ENCODE measurements around the gene SERPINE2. TPM values are rescaled to one million over a fixed set of nuclear protein-coding genes. Genes with fewer than 3 reads are reported as not detected.

Gene SERPINE2
- total RNA-seq, 1 experiment from 2014 or later = 380 TPM

GRCh38 chr2:224083638-224084037 is 44.6 kb upstream of the SERPINE2 start:
- intact Hi-C loops (cut with micrococcal nuclease; ENCODE audit: unreplicated experiment) = no loop called here
- TF ChIP-seq EZH2 (IDR thresholded peaks at IDR 0.05; ENCODE audit: borderline replicate concordance, low read depth, low read length, poor library complexity, severe bottlenecking) (no peak), CTCF (conservative IDR thresholded peaks at IDR 0.05; ENCODE audit: low read depth, low read length) (no peak)
- no TSS peak for BruUV-seq (replicated peaks)
- Histone ChIP-seq H3K4me1 (ENCODE audit: insufficient read depth, low read length, poor library complexity, severe bottlenecking) (peaks cover 29% of the 10 kb centered on the region), H3K36me3 (ENCODE audit: insufficient read depth, low read length, poor library complexity, severe bottlenecking) (no peaks in the 10 kb centered on the region), H3K27me3 (replicated peaks; ENCODE audit: insufficient read depth, low read depth, low read length, poor library complexity) (no peaks in the 10 kb centered on the region), H3K27ac (ENCODE audit: low read depth, low read length, poor library complexity, severe bottlenecking) (no peak overlapping the region), H3K4me3 (ENCODE audit: low read depth, low read length, poor library complexity, severe bottlenecking) (no peak overlapping the region), H3K9me3 (ENCODE audit: low read depth, low read length, poor library complexity, severe bottlenecking) (no peaks in the 10 kb centered on the region)
- CTCF ChIA-PET = no interaction called here
- POLR2A ChIA-PET (ENCODE audit: low non-redundant PET) = no interaction called here
- DNase-seq (ENCODE audit: low spot score) = no peak

- H3K9me3 ChIP-seq (ENCODE audit: low read depth, low read length, poor library complexity, severe bottlenecking) = no peaks in the 10 kb centered on the region
- no peak for DNase-seq (ENCODE audit: low spot score)
- TF ChIP-seq CTCF (conservative IDR thresholded peaks at IDR 0.05; ENCODE audit: low read depth, low read length) (no peak), EZH2 (IDR thresholded peaks at IDR 0.05; ENCODE audit: borderline replicate concordance, low read depth, low read length, poor library complexity, severe bottlenecking) (no peak)
- H3K27me3 ChIP-seq (replicated peaks; ENCODE audit: insufficient read depth, low read depth, low read length, poor library complexity) = no peaks in the 10 kb centered on the region
- no peak overlapping the region for H3K27ac ChIP-seq (ENCODE audit: low read depth, low read length, poor library complexity, severe bottlenecking)
- intact Hi-C loops (cut with micrococcal nuclease; ENCODE audit: unreplicated experiment) = no loop called here
- no peaks in the 10 kb centered on the region for H3K36me3 ChIP-seq (ENCODE audit: insufficient read depth, low read length, poor library complexity, severe bottlenecking)
- CTCF ChIA-PET = no interaction called here
- no TSS peak for BruUV-seq (replicated peaks)
- H3K4me1 ChIP-seq (ENCODE audit: insufficient read depth, low read length, poor library complexity, severe bottlenecking) = no peaks in the 10 kb centered on the region
- no peak overlapping the region for H3K4me3 ChIP-seq (ENCODE audit: low read depth, low read length, poor library complexity, severe bottlenecking)
- POLR2A ChIA-PET (ENCODE audit: low non-redundant PET) = no interaction called here
These were observed 39.6 kb upstream of the SERPINE2 start for GRCh38 chr2:224078656-224079055.

DNA sequence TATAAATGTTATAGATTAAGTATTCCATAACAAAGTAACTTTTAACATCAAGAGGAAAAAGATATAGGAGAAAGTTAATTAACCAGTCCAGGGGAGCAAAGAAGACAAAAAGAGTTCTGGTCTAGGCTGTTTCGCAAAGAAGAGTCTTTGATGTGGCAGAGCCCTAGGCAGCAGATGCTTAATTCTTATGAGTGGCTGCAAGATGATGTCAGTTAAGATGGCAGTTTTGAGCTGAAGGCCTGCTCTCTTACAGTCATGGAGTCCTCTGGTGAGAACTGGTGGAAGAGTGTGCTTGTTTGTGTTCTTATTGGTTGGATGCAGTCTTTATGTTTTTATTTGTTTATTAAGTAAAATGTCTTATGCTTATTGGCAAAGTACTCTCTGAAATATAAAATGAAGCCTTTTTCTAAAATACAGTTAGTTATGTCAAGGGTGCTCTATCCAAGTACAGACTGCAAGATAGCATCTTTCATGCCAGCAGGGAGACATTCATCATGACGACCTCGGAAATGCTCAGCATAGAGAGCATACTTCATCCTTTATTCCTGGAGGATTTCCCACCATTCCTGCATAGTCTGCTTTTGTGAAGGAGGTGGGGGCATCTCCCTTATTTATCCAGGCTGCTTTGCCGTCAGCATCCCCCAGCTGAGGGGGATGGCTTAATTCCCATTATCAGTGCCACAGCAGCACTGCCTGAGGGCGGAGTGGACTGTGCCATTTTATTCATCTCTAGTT is 38.9 kb upstream of the SERPINE2 start:
- Histone ChIP-seq H3K4me3 (ENCODE audit: low read depth, low read length, poor library complexity, severe bottlenecking) (no peak overlapping the region), H3K36me3 (ENCODE audit: insufficient read depth, low read length, poor library complexity, severe bottlenecking) (no peaks in the 10 kb centered on the region), H3K4me1 (ENCODE audit: insufficient read depth, low read length, poor library complexity, severe bottlenecking) (no peaks in the 10 kb centered on the region), H3K9me3 (ENCODE audit: low read depth, low read length, poor library complexity, severe bottlenecking) (no peaks in the 10 kb centered on the region), H3K27me3 (replicated peaks; ENCODE audit: insufficient read depth, low read depth, low read length, poor library complexity) (no peaks in the 10 kb centered on the region), H3K27ac (ENCODE audit: low read depth, low read length, poor library complexity, severe bottlenecking) (no peak overlapping the region)
- TF ChIP-seq CTCF (conservative IDR thresholded peaks at IDR 0.05; ENCODE audit: low read depth, low read length) (no peak), EZH2 (IDR thresholded peaks at IDR 0.05; ENCODE audit: borderline replicate concordance, low read depth, low read length, poor library complexity, severe bottlenecking) (no peak)
- CTCF ChIA-PET = no interaction called here
- no TSS peak for BruUV-seq (replicated peaks)
- POLR2A ChIA-PET (ENCODE audit: low non-redundant PET) = interaction anchor here (0.6 kb wide), 1 partner anchor 1153 kb away, joined by 11 read pairs; no protein-coding TSS in a partner anchor
- no peak for DNase-seq (ENCODE audit: low spot score)
- intact Hi-C loops (cut with micrococcal nuclease; ENCODE audit: unreplicated experiment) = no loop called here

All from A673 (cell line).